GM12891 (cell line): ENCODE measurements around the gene PES1.
"Not testable (repeated sequence)": the region's sequence is repeated elsewhere in the genome, so short reads cannot be mapped to it uniquely, and the experiment has no call there.

Experiments used
- DNase-seq: peaks from one replicate; pipeline ENCODE4 v3.0.0; 2011; ENCODE audit warnings: low spot score; ENCODE audit not compliant: insufficient read length
- FAIRE-seq: peaks from 2 replicates; lab custom pipeline; 2011; peaks lifted over from hg19 to GRCh38; lab: Jason Lieb, UNC
- PAX5 ChIP-seq: IDR thresholded peaks from 2 replicates; pipeline ENCODE4 v1.6.1; 2011; ENCODE audit warnings: low read length, moderate library complexity, mild to moderate bottlenecking; ENCODE audit not compliant: insufficient read depth, severe bottlenecking
- POLR2A ChIP-seq: IDR thresholded peaks from 2 replicates; pipeline ENCODE4 v1.6.1; 2011; ENCODE audit warnings: low read depth, low read length, control low read depth
- POLR2AphosphoS5 ChIP-seq: IDR thresholded peaks from 2 replicates; pipeline ENCODE4 v1.6.1; 2011; ENCODE audit warnings: low read depth, low read length, control low read depth
- POU2F2 ChIP-seq: IDR thresholded peaks from 2 replicates; pipeline ENCODE4 v1.6.1; 2011; ENCODE audit warnings: low read depth, mild to moderate bottlenecking, control low read depth, low read length, moderate library complexity
- SPI1 ChIP-seq: IDR thresholded peaks from 2 replicates; pipeline ENCODE4 v1.6.1; 2011; ENCODE audit warnings: low read depth, low read length, control low read depth
- TAF1 ChIP-seq: IDR thresholded peaks from 2 replicates; pipeline ENCODE4 v1.6.1; 2011; ENCODE audit warnings: low read depth, low read length, control low read depth

Gene PES1

DNA sequence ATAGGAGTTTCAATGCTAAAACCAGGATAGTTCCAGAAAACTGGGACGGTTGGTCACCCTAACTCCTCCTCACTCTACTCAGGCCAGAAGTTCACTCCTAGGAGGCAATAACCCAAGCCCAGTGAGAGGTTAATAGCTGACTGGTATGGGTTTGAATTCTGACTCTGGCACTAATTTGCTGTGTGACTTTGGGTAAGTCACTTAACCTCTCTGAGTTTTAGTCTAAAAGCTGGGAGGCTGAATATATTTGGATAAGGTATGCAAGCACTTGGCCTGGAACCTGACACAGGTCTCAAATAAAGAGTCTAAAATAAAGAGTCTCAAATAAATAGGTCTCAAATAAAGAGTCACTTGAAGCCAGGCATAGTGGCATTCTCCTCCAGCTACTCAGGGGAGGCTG is 39.0 kb downstream of the PES1 start:
- FAIRE-seq (no peak), DNase-seq (no peak)
- no peak for TF ChIP-seq POU2F2
- TF ChIP-seq POLR2A: no peak
- TF ChIP-seq PAX5: no peak
- TF ChIP-seq TAF1: no peak
- TF ChIP-seq SPI1: no peak
- TF ChIP-seq POLR2AphosphoS5: no peak

DNA sequence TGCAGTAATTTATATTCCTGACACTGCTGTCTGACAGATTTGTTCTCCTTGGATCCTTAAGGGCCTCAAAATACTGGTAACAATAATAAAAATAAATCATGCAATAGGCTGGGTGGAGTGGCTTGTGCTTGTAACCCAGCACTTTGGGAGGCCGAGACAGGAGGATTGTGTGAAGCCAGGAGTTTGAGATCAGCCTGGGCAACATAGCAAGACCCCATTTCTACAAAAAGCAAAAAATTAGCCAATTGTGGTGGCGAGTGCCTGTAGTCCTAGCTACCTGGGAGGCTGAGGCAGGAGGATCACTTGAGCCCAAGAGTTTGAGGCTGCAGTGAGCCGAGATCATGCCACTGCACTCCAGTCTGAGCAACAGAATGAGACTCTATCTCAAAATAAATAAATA is 39.9 kb downstream of the PES1 start:
- not testable (repeated sequence) for FAIRE-seq, DNase-seq

DNA sequence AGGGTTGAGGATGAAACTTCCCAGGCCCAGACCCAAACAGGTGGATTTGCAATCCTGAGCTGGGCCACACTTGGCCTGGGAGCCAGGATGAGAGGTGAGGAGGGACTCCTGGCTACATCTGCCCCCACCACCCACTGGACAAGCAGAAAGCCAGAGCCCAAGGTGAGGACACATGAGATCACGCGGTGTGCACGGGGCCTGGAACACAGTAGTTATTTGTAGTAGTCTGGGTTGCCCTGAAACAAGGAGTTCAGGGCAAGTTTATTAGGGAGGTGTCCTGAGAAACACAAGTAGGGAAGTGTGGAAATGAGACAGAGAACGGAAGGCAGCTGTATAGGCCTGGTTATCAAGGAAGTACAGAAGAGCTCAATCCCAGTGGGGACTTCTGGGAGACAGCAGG is 44.5 kb downstream of the PES1 start:
- no peak for FAIRE-seq
- TF ChIP-seq POLR2A (no peak), TAF1 (no peak), POU2F2 (no peak), PAX5 (no peak), POLR2AphosphoS5 (no peak), SPI1 (no peak)

DNA sequence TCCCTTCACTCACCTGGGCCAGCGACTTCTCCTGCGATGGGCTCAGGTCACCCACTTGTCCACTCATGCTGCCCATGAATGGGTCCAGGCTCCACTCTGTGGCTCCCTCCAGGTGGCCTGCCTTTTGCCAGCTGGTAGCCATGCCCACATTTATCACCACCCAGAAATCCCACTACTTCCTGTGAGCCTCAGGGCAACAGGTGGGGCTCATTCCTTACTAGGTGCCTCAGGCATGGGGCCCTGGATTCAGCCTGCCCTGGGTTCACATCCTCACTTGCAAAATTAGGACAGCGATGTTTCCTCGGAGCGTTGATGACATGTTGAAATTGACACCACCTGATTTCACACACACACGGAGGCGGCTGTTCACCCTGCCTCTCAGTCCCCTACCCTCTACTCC is 45.1 kb downstream of the PES1 start, which contains the start of gene SEC14L6:
Gene SEC14L6 (minus strand): TSS at position 126 of the 400 bp plus-strand sequence. CDS start 59 bp downstream, at position 67.
- FAIRE-seq (no peak), DNase-seq (no peak)
- TF ChIP-seq SPI1 (no peak), PAX5 (no peak), TAF1 (no peak), POLR2A (no peak), POU2F2 (no peak), POLR2AphosphoS5 (no peak)

More for the DNA sequence above, 44.5 kb downstream of the PES1 start:
- no peak for DNase-seq

DNA sequence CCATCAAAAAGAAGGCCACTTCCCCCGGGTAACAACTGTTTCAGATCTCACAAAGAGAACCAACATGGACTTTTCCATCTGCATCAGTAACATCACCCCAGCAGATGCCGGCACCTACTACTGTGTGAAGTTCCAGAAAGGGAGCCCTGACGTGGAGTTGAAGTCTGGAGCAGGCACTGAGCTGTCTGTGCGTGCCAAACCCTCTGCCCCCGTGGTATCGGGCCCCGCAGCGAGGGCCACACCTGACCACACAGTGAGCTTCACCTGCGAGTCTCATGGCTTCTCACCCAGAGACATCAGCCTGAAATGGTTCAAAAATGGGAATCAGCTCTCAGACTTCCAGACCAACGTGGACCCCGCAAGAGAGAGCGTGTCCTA is 48.9 kb downstream of the PES1 start:
- no peak for DNase-seq
- no peak for TF ChIP-seq POLR2A
- TF ChIP-seq TAF1: no peak
- no peak for TF ChIP-seq PAX5
- no peak for TF ChIP-seq SPI1
- TF ChIP-seq POU2F2: no peak
- TF ChIP-seq POLR2AphosphoS5: no peak
- FAIRE-seq: no peak

DNA sequence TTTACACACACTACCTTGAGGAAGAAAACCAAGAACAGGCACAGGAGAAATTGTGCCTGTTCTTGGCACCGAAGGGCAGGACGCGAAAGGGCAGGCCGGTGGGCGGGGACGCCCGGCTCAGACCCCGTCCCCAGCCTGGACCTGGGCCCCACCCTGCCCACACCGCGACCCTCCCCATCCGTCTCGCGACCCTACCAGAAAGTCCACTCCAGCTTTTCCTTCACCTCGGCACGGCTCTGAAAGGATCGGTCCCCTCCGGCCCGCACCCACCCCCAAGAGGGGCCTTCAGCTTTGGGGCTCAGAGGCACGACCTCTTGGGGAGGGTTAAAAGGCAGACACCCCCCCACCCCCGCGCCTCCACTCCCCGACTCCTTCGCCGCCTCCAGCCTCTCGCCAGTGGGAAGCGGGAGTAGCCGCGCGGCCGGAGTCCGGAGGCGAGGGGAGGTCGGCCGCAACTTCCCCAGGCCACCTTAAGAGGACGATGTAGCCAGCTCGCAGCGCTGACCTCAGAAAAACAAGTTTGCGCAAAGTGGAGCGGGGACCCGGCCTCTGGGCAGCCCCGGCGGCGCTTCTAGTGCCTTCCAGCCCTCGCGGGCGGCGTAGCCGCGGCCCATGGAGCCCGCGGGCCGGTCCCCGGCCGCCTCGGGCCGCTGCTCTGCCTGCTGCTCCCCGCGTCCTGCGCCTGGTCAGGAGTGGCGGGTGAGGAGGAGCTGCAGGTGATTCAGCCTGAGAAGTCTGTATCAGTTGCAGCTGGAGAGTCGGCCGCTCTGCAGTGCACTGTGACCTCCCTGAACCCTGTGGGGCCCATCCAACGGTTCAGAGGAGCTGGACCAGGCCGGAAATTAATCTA is 49.5 kb downstream of the PES1 start:
- no peak for TF ChIP-seq TAF1
- TF ChIP-seq POU2F2: no peak
- no peak for TF ChIP-seq POLR2AphosphoS5
- TF ChIP-seq PAX5: no peak
- TF ChIP-seq SPI1: no peak
- TF ChIP-seq POLR2A: no peak
- DNase-seq (no peak), FAIRE-seq (no peak)

DNA sequence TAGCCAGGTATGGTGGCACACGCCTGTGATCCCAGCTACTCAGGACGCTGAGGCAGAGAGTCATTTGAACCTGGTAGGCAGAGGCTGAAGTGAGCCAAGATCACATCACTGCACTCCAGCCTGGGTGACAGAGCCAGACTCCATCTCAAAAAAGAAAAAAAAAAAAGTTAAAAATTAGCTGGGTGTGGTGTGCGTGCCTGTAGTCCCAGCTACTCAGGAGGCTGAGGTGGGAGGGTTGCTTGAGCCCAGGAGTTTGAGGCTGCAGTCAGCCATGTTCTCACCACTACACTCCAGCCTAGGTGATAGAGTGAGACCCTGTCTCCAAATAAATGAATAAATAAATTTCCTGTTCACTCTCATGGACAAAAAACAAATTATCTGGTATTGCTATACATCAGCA is 50.2 kb downstream of the PES1 start:
- DNase-seq, FAIRE-seq: not testable (repeated sequence)

DNA sequence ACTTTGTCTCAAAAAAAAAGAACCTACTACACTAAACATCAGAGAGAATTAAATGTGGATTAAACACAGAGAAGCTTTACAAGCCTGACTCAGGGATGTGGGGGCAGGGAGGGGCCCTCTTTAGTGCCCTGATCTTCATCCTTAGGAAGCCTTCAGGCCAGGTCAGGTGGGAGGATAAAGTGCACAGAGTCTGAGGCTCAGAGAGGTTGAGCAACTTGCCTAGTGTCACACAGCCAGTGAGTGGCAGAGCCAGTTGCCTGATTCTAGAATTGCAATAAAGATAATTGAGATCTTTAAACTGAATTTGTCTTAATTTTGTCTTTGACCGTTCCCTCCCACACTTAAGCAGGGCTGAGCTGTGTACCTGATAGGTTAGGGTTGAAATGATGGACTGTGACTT is 52.3 kb downstream of the PES1 start:
- no peak for DNase-seq
- TF ChIP-seq POLR2A: no peak
- no peak for TF ChIP-seq PAX5
- no peak for TF ChIP-seq SPI1
- no peak for TF ChIP-seq POU2F2
- TF ChIP-seq POLR2AphosphoS5: no peak
- no peak for TF ChIP-seq TAF1
- FAIRE-seq: no peak

DNA sequence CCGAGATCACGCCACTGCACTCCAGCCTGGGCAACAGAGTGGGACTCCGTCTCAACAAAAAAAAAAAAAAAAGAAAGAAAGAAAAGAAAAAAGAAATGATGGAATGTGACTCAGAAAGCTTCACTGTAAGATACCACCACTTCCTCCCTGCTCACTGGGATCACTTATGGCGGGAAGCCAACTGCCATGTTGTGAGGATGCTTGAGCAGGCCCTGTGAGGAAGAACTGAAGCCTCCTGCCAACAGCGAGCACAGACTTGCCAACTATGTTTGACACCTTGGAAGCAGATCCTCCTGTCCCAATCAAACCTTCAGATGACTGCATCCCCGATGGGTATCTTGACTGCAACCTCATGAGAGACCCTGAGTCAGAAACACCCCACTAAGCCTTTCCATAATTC is 53.4 kb downstream of the PES1 start:
- TF ChIP-seq POLR2AphosphoS5: no peak
- TF ChIP-seq PAX5: no peak
- no peak for TF ChIP-seq POLR2A
- no peak for TF ChIP-seq TAF1
- no peak for TF ChIP-seq SPI1
- TF ChIP-seq POU2F2: no peak
- FAIRE-seq (no peak), DNase-seq (no peak)

DNA sequence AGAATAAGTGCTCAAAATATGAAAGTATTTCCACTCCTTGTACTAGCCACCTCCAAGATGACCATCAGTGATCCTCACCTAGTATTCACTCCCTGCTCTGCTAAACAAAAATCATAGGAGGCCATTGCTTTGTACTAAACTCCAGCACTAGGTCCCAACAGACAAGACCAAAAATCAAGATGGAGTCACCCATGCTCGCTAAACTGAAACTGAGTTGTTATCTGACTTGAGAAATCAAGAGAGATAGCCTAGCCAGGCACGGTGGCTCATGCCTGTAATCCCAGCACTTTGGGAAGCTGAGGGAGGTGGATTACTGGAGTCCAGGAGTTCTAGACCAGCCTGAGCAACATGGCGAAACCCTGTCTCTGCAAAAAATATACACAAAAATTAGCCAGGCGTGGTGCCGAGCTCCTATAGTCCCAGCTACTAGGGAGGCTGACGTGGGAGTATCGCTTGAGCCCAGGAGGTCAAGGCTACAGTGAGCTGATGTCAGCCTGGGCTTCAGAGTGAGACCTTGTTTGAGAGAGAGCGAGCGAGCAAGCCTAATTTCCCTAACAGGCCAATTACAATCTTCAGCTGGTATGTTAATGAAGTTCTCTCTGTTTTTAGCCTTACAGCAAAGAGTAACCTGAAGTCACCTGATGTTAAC is 54.5 kb downstream of the PES1 start:
- TF ChIP-seq TAF1 (no peak), POLR2AphosphoS5 (no peak), PAX5 (no peak), POU2F2 (no peak), SPI1 (no peak), POLR2A (no peak)
- FAIRE-seq: no peak
- no peak for DNase-seq
